ENCODE results near the gene PUDP.
"Not testable (repeated sequence)": the region's sequence is repeated elsewhere in the genome, so short reads cannot be mapped to it uniquely, and the experiment has no call there.

Gene PUDP

DNA sequence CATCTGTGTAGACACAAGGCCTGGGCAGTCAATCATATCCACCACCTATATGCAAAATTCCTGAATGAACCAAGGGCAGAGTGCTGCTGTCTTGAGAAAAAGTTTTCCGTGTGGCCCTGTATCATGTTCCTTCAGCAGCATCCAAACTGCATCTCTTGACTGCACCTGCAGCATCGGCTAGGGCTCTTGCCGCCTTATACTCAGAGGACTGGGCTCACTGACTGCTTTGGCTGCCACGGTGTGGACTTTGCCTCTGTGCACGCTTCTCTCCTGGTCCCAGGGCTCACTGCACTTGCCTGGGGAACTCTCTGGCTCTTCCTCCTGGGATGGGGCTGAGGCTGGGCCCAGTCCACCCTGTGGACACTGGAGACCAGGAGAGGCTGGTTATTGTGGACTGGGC, 39.9 kb downstream of the PUDP start:
- no peak overlapping the region for H3K27ac ChIP-seq
- TF ChIP-seq, protein P1, sequence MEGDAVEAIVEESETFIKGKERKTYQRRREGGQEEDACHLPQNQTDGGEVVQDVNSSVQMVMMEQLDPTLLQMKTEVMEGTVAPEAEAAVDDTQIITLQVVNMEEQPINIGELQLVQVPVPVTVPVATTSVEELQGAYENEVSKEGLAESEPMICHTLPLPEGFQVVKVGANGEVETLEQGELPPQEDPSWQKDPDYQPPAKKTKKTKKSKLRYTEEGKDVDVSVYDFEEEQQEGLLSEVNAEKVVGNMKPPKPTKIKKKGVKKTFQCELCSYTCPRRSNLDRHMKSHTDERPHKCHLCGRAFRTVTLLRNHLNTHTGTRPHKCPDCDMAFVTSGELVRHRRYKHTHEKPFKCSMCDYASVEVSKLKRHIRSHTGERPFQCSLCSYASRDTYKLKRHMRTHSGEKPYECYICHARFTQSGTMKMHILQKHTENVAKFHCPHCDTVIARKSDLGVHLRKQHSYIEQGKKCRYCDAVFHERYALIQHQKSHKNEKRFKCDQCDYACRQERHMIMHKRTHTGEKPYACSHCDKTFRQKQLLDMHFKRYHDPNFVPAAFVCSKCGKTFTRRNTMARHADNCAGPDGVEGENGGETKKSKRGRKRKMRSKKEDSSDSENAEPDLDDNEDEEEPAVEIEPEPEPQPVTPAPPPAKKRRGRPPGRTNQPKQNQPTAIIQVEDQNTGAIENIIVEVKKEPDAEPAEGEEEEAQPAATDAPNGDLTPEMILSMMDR (conservative IDR thresholded peaks at IDR 0.05): no peak

DNA sequence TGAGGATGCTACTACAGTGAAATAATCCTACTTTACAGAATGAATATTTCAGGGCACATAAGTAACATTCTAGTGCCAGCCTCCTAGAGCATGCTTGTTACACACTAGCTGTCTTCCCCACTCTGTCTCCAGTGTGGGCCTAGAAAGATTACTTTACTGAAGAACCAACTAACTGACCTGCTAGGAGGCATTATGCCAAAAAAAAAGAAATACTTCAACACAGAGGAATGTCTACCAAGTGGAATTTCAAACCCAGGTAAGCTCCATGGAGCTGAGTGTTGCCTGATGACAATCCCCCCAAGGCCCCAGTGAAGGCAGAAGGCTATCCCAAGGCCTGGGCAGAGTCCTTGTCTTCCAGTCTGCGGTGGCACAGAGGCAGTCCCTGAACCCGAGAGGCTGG, 41.3 kb downstream of the PUDP start:
- TF ChIP-seq, protein P1 (conservative IDR thresholded peaks at IDR 0.05): no peak
- H3K27ac ChIP-seq: no peak overlapping the region

DNA sequence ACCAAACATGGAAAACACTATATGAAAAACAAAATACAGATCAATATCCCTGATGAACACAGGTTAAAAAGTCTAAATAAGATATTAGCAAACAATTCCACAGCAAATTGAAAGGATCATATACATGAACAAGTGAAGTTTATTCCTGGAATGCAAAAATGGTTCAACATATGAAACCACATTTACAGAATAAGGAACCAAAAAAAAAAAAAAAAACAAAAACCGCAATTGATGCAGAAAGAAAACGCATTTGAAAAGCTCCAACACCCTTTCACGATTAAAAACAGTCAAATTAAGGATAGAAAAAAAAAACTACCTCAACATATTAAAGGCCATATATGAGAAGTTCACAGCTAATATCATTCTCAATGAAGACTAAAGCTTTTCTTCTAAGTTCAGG, 45.8 kb downstream of the PUDP start:
- H3K27ac ChIP-seq: no peak overlapping the region
- TF ChIP-seq, protein P1 (conservative IDR thresholded peaks at IDR 0.05): no peak

DNA sequence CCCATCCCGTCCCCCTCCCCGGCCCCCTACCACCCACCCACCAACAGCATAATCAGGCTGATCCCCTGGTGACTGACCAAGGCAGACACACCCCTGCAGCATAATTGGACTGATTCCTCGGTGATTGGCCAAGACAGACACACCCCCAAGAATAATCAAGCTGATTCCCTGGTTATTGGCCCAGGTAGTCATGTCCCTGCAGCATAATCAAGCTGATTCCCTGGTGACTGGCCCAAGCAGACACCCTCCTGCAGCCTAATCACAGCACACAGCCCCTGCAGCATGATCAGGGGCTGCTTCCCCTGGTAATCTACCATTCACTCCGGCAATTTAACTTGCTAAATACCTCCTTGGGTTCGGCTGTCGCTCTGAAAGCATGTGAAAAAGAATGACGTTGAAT, 47.9 kb downstream of the PUDP start:
- H3K27ac ChIP-seq: no peak overlapping the region
- TF ChIP-seq, protein P1 (conservative IDR thresholded peaks at IDR 0.05): no peak

DNA sequence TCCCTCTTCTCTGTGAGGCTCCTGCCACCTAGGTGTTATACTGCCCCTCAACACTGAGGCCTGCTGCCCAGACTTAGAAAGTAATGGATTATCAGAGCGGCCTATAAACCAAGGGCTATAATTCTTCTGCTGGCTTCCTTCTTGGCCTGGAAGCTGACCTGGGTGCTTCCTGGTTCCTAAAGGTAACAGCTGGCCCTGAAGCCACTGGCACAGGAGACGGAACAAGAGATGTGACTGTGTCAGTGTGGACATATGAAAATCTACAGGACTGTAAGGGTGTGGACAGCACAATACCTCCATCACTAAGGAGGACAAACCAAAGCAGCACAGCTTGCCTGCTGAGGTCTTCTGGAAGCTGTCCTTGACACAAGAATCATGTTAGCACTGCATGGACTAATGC, 52.3 kb downstream of the PUDP start:
- not testable (repeated sequence) for H3K27ac ChIP-seq

DNA sequence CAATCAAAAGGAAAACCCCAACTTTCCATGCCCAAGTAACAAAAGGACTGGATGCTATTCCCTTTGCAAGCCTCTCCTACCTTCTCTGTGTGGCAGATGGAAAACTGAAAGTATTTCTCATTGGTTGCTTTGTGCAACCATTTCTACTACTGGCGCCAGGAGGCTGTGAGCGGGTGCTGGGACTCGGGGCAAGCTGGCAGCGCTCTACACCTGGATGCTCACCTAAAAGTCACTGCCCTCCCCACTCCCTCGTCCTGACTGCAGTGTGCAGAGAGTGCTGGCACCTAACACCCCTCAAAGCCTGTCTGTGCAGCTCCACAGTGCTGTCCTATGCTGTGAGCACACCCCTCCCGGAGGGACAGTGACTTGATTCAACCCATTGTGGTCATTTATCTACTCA, 54.6 kb downstream of the PUDP start:
- TF ChIP-seq, protein P1 (conservative IDR thresholded peaks at IDR 0.05): no peak
- H3K27ac ChIP-seq: no peak overlapping the region

DNA sequence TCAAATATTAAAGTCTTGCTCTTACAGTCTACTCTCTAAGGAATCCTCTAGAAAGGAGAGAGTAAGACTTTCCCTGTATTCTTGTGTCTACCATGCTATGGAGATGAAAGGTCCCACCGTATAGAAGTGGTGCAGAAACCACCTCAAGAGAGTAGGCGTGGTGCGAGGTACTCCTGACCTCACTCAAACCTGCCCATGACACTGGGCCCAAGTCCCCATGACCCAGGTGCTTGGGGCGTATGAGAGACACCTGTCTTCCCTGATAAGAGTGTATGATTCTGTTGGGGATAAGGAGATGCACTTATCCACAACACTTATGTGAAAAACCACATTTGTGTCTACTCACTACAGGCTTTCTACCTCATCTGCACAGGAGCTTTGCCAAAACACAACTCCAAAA, 55.4 kb downstream of the PUDP start:
- no peak overlapping the region for H3K27ac ChIP-seq
- TF ChIP-seq, protein P1 (conservative IDR thresholded peaks at IDR 0.05): no peak

DNA sequence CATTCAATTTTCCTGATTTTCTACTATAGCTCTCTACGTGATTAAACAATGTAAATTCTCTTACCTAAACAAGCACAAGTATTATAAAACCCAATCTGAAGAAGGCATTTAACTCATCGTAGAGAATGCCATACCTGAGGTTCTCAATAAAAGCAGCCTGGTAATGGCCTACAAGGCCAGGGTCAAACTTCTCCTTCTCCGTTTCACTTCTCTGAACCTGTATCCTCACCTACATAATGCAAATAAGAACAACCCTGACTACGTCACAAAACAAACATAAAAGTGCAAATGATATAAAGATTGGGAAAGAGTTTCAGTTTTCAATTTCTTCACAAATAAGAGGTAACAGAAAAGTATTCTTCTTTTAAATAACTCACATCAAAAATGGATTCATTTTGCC, 56.0 kb downstream of the PUDP start:
- TF ChIP-seq, protein P1 (conservative IDR thresholded peaks at IDR 0.05): no peak
- no peak overlapping the region for H3K27ac ChIP-seq
